GM19351 (cell line): ENCODE data around the gene ITPR1.

Experiments
- ATAC-seq: cut with Tn5 transposase; IDR thresholded peaks from one replicate; pipeline ENCODE4 v1.9.1; 2021; ENCODE audit warnings: mild to moderate bottlenecking, moderate library complexity; ENCODE audit not compliant: unreplicated experiment

ITPR1 gene

GRCh38 chr3:4799266-4800256 is 306.4 kb downstream of the ITPR1 start:
- ATAC-seq = no peak

- ATAC-seq = no peak
These were observed 307.4 kb downstream of the ITPR1 start for GRCh38 chr3:4800595-4800994.

DNA sequence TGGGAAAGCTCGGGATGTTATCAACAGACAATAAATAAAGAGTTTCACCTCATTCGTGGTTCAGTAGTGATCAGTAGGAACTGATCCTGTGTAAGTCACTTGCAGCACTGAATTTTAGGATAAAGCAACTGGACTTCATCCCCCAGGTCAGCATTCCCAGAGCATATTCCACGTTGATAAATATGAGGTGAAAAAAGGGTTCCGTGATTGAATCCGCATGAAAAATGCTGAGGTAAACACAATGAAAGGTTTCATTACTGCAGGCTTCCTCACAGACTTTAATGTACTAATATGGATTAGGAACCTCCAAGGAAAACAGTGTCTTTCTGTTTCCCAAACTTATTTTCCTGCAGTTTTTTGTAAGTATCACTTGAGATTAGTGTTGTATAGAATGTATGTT is 308.7 kb downstream of the ITPR1 start:
- ATAC-seq = no peak

- no peak for ATAC-seq
These were observed 309.8 kb downstream of the ITPR1 start for GRCh38 chr3:4802903-4803302.

- no peak for ATAC-seq
These were observed 311.3 kb downstream of the ITPR1 start for GRCh38 chr3:4804161-4805058.

- ATAC-seq = no peak
These were observed 312.5 kb downstream of the ITPR1 start for GRCh38 chr3:4805662-4806061.

GRCh38 chr3:4806535-4807108 is 313.5 kb downstream of the ITPR1 start:
- ATAC-seq = no peak

- ATAC-seq = no peak
These were observed 314.5 kb downstream of the ITPR1 start for GRCh38 chr3:4807381-4808280.

- ATAC-seq = no peak
These were observed 315.5 kb downstream of the ITPR1 start for GRCh38 chr3:4808637-4809036.

- ATAC-seq = no peak
These were observed 316.8 kb downstream of the ITPR1 start for GRCh38 chr3:4809922-4810321.

- no peak for ATAC-seq
These were observed 319.4 kb downstream of the ITPR1 start for GRCh38 chr3:4812591-4812990.

- ATAC-seq = no peak
These were observed 320.8 kb downstream of the ITPR1 start for GRCh38 chr3:4813909-4814304.

DNA sequence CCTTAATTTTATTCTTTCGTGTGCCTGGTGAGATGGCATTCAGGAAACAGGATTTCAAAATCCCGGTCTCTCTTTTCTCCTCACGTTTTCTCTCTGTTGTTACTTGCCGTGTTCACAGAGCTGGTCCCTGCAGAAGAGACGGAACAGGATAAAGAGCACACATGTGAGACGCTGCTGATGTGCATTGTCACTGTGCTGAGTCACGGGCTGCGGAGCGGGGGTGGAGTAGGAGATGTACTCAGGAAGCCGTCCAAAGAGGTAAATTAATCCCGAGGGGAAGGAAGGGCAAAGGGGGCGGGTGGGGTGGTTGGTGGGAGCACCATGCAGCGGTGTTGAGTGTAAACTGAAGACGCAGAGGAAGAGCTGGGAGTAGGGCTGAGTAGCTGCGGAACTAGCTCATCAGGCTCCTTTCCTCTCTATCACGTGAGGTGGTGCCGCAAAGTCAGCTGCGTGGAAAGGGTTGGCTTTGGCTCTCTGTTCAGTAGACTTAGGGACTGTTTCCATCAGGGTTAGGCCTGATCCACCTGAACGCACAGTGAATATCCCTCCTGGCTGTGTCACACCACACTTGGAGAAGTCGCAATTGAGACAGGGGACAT is 321.3 kb downstream of the ITPR1 start:
- no peak for ATAC-seq

DNA sequence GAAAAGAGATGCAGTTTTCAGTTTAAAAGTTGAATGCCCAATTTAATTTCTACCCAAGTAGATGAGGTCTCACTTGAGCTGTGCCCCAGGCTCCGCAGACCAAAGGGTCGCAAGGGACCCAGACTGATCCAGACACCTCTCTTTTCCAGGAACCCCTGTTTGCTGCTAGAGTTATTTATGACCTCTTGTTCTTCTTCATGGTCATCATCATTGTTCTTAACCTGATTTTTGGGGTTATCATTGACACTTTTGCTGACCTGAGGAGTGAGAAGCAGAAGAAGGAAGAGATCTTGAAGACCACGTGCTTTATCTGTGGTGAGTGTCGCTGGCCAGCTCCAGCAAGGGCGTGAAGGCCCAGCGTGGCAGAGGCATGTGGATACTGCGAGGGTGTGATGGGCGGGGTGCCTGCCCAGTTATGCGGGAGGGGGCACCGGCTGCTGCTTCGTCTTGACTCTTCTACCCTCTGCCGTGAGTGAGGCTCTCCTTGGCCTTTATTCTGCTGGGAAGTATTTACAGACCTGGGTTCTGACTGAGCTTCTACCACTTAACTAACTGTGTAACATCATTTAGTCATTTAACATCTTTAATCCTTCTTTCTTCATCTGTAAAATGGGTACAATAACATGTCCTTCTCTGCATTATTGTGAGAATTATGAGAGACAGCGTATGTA is 321.9 kb downstream of the ITPR1 start:
- no peak for ATAC-seq

DNA sequence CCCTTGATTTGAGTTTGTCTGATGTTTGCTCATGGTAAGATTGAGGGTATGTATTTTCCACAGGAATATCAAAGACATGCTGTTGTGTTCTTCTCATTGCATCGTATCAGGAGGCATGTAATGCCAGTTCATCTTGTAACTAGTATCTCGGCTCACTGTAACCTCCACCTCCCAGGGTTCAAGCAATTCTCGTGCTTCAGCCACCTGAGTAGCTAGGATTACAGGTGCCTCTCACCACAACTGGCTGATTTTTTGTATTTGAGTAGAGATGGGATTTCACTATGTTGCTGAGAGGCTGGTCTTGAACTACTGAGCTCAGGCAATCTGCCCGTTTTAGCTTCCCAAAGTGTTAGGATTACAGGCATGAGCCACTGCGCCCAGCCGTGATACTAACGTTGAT is 323.2 kb downstream of the ITPR1 start:
- ATAC-seq = no peak

GRCh38 chr3:4816718-4817117 is 323.6 kb downstream of the ITPR1 start:
- ATAC-seq = no peak

DNA sequence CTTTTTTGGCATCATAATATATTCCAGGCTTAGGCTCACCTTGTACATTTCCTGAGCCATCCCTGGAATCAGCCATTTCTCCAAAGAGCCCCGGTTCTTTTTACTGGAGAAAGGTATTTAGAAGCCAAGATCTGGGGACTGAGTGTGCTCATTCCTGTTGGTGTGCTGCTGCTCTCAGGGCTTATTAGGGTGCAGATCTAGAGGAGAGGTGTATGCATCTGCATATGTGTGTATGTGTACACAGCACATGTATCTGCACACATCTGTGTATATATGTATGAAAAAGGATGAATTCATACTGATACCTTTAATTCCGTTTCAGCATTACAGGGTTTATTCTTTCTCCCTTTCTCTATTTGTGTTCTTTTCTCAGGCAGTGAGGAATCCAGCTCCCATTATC is 324.0 kb downstream of the ITPR1 start:
- no peak for ATAC-seq

DNA sequence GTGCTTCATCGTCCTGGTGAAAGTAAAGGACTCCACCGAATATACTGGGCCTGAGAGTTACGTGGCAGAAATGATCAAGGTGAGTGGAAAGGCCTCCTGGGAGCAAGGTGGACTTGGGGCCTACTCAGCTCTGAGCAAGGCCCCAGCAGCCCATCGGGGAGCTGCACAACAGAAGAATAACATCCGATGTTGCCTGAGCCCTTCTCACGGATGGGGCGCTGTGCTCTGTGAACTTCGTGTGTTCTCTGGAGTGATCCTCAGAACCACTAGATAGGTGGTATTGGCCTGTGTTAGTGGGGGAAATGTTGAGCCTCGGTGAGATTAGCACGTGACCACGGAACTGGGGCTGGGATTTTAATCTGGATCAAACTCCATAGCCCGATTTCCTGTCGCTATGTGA is 325.0 kb downstream of the ITPR1 start:
- no peak for ATAC-seq

- ATAC-seq = no peak
These were observed 326.0 kb downstream of the ITPR1 start for GRCh38 chr3:4818986-4819693.
